H1 (cell line): ENCODE data around the gene SLC27A2.

ENCODE experiments used
- CTCF ChIP-seq, 3 experiments: IDR thresholded peaks; 1 replicate in 2 of 3; 2 replicates in 1 of 3; pipeline versions ENCODE4 v1.5.1 to v1.6.1; 2011; ENCODE audit warnings: low read length in 3 of 3, mild to moderate bottlenecking in 3 of 3, inconsistent platforms in 2 of 3, low read depth in 1 of 3, moderate library complexity in 1 of 3; ENCODE audit not compliant: insufficient read depth in 1 of 3; ENCODE audit errors: control extremely low read depth in 1 of 3
- EZH2 ChIP-seq: fragments of 200-600 bp; sonication (generic); IDR thresholded peaks from 2 replicates; pipeline ENCODE4 v1.7.1; 2012; ENCODE audit warnings: low read depth, mild to moderate bottlenecking, moderate library complexity, low read length, inconsistent platforms; ENCODE audit not compliant: severe bottlenecking
- KDM1A ChIP-seq: fragments of 200-600, 300-600 bp; sonication (generic); IDR thresholded peaks from 2 replicates; pipeline ENCODE4 v1.7.1; 2016; ENCODE audit warnings: mild to moderate bottlenecking, low read length, borderline replicate concordance
- MAX ChIP-seq: IDR thresholded peaks from 2 replicates; pipeline ENCODE4 v1.6.1; 2012; ENCODE audit warnings: inconsistent platforms
- POLR2A ChIP-seq, 2 experiments: IDR thresholded peaks; 1 replicate in 1 of 2; 2 replicates in 1 of 2; pipeline ENCODE4 v1.6.1; 2011; ENCODE audit warnings: low read depth in 2 of 2, low read length in 2 of 2, mild to moderate bottlenecking in 2 of 2; ENCODE audit errors: control extremely low read depth in 1 of 2
- POLR2AphosphoS5 ChIP-seq: IDR thresholded peaks from 2 replicates; pipeline ENCODE4 v1.6.1; 2011; ENCODE audit warnings: low read depth, low read length
- SP4 ChIP-seq: IDR thresholded peaks from 2 replicates; pipeline ENCODE4 v1.6.1; 2012; ENCODE audit warnings: low read length, inconsistent platforms
- SUZ12 ChIP-seq: fragments of 200-600 bp; sonication (generic); IDR thresholded peaks from 2 replicates; pipeline ENCODE4 v1.6.1; 2012; ENCODE audit warnings: mild to moderate bottlenecking, inconsistent platforms, low read length, moderate library complexity, mixed read lengths
- TAF1 ChIP-seq: IDR thresholded peaks from 2 replicates; pipeline ENCODE4 v1.6.1; 2011; ENCODE audit warnings: mild to moderate bottlenecking, low read depth, low read length

GRCh38 chr15:50225938-50226337, 43.9 kb downstream of the SLC27A2 start:
- TF ChIP-seq MAX (no peak), SUZ12 (no peak), POLR2A (IDR thresholded peaks at IDR 0.05; ENCODE audit: control extremely low read depth in 1 of 2, low read depth in 2 of 2, low read length in 2 of 2) (no peak), KDM1A (no peak), TAF1 (no peak), CTCF (IDR thresholded peaks at IDR 0.05; ENCODE audit: control extremely low read depth in 1 of 3, insufficient read depth in 1 of 3, low read depth in 1 of 3, low read length in 3 of 3) (no peak), EZH2 (no peak), POLR2AphosphoS5 (no peak), SP4 (no peak)
